IPS-15b (cell line): ENCODE data around the gene LZTR1.
"Not testable (repeated sequence)": the region's sequence is repeated elsewhere in the genome, so short reads cannot be mapped to it uniquely, and the experiment has no call there.

Experiments
- H3K27me3 ChIP-seq: one replicate; pipeline ENCODE4 v1.6.1; 2013; ENCODE audit warnings: low read length; ENCODE audit not compliant: control insufficient read depth, insufficient read depth
- H3K36me3 ChIP-seq: one replicate; pipeline ENCODE4 v1.6.1; 2013; ENCODE audit warnings: low read length; ENCODE audit not compliant: control insufficient read depth, insufficient read depth
- H3K4me1 ChIP-seq: one replicate; pipeline ENCODE4 v1.6.1; 2013; ENCODE audit warnings: mild to moderate bottlenecking, low read length; ENCODE audit not compliant: control insufficient read depth, insufficient read depth
- H3K4me3 ChIP-seq: one replicate; pipeline ENCODE4 v1.5.1; 2013; ENCODE audit warnings: low read depth, low read length
- H3K9ac ChIP-seq: one replicate; pipeline ENCODE4 v1.6.1; 2013; ENCODE audit warnings: low read depth, mild to moderate bottlenecking, low read length
- H3K9me3 ChIP-seq: one replicate; pipeline ENCODE4 v1.6.1; 2013; ENCODE audit warnings: mild to moderate bottlenecking, low read length; ENCODE audit not compliant: control insufficient read depth, insufficient read depth

LZTR1 gene

GRCh38 chr22:21032868-21033688, 51.0 kb downstream of the LZTR1 start:
- Histone ChIP-seq H3K4me3 (peak overlapping the region; percentile 54), H3K27me3 (peaks cover 23% of the 10 kb centered on the region), H3K9me3 (no peaks in the 10 kb centered on the region), H3K4me1 (no peaks in the 10 kb centered on the region), H3K9ac (no peak overlapping the region), H3K36me3 (no peaks in the 10 kb centered on the region)

- H3K36me3 ChIP-seq, result no peaks in the 10 kb centered on the region
- H3K4me1 ChIP-seq, result no peaks in the 10 kb centered on the region
- peaks cover 23% of the 10 kb centered on the region for H3K27me3 ChIP-seq
- no peak overlapping the region for H3K9ac ChIP-seq
- no peak overlapping the region for H3K4me3 ChIP-seq
- H3K9me3 ChIP-seq, result no peaks in the 10 kb centered on the region
Observed at GRCh38 chr22:21033895-21034294, 51.8 kb downstream of the LZTR1 start.

- Histone ChIP-seq H3K4me3 (no peak overlapping the region), H3K27me3 (peaks cover 23% of the 10 kb centered on the region)
Observed at GRCh38 chr22:21034989-21035388, 52.9 kb downstream of the LZTR1 start.

GRCh38 chr22:21038405-21038804, 56.3 kb downstream of the LZTR1 start:
- Histone ChIP-seq H3K9me3 (no peaks in the 10 kb centered on the region), H3K36me3 (no peaks in the 10 kb centered on the region), H3K9ac (no peak overlapping the region), H3K4me3 (no peak overlapping the region), H3K27me3 (peaks cover 6% of the 10 kb centered on the region), H3K4me1 (no peaks in the 10 kb centered on the region)

More at GRCh38 chr22:21034989-21035388, 52.9 kb downstream of the LZTR1 start:
- no peaks in the 10 kb centered on the region for H3K4me1 ChIP-seq
- H3K36me3 ChIP-seq, result no peaks in the 10 kb centered on the region
- H3K9me3 ChIP-seq, result no peaks in the 10 kb centered on the region
- no peak overlapping the region for H3K9ac ChIP-seq

GRCh38 chr22:21039158-21039557, 57.1 kb downstream of the LZTR1 start:
- not testable (repeated sequence) for H3K9me3 ChIP-seq, H3K36me3 ChIP-seq, H3K9ac ChIP-seq, H3K4me3 ChIP-seq, H3K27me3 ChIP-seq, H3K4me1 ChIP-seq

GRCh38 chr22:21041937-21042336, 59.8 kb downstream of the LZTR1 start:
- peaks cover 4% of the 10 kb centered on the region for H3K27me3 ChIP-seq
- peaks cover 2% of the 10 kb centered on the region for H3K4me1 ChIP-seq
- H3K9me3 ChIP-seq, result no peaks in the 10 kb centered on the region
- H3K36me3 ChIP-seq, result no peaks in the 10 kb centered on the region
- no peak overlapping the region for H3K9ac ChIP-seq
- H3K4me3 ChIP-seq, result no peak overlapping the region

GRCh38 chr22:21042978-21043859, 61.1 kb downstream of the LZTR1 start:
- no peak overlapping the region for H3K4me3 ChIP-seq
- H3K9me3 ChIP-seq, result no peaks in the 10 kb centered on the region
- peaks cover 2% of the 10 kb centered on the region for H3K4me1 ChIP-seq
- peaks cover 4% of the 10 kb centered on the region for H3K27me3 ChIP-seq
- H3K9ac ChIP-seq, result no peak overlapping the region
- H3K36me3 ChIP-seq, result no peaks in the 10 kb centered on the region

GRCh38 chr22:21043860-21044535, 61.9 kb downstream of the LZTR1 start:
- H3K9ac ChIP-seq, result no peak overlapping the region
- no peaks in the 10 kb centered on the region for H3K9me3 ChIP-seq
- H3K27me3 ChIP-seq, result peaks cover 4% of the 10 kb centered on the region
- H3K4me1 ChIP-seq, result peaks cover 2% of the 10 kb centered on the region
- no peak overlapping the region for H3K4me3 ChIP-seq
- H3K36me3 ChIP-seq, result no peaks in the 10 kb centered on the region

- H3K9ac ChIP-seq, result no peak overlapping the region
- peaks cover 4% of the 10 kb centered on the region for H3K27me3 ChIP-seq
- H3K9me3 ChIP-seq, result no peaks in the 10 kb centered on the region
- H3K4me1 ChIP-seq, result peaks cover 2% of the 10 kb centered on the region
- peak overlapping the region; percentile 90 for H3K4me3 ChIP-seq
- no peaks in the 10 kb centered on the region for H3K36me3 ChIP-seq
Observed at GRCh38 chr22:21044931-21045584, 63.0 kb downstream of the LZTR1 start.

- peak within 1 kb of the TSS; percentile 90 for H3K4me3 ChIP-seq
Observed at GRCh38 chr22:21045585-21046294, 63.6 kb downstream of the LZTR1 start, which contains the start of gene LRRC74B. TSS of gene LRRC74B (plus strand) at chr22:21045946. CDS start at chr22:21045987, 41 bp downstream.

More at GRCh38 chr22:21045585-21046294, 63.6 kb downstream of the LZTR1 start, which contains the start of gene LRRC74B:
- H3K9ac ChIP-seq, result peak within 1 kb of the TSS; percentile 1
- H3K36me3 ChIP-seq, result no peaks in the 10 kb centered on the region
- H3K27me3 ChIP-seq, result peaks cover 4% of the 10 kb centered on the region
- H3K4me1 ChIP-seq, result peaks cover 2% of the 10 kb centered on the region
- H3K9me3 ChIP-seq, result no peaks in the 10 kb centered on the region
